Measurements from ENCODE around the gene PRODH2.
"Not testable (repeated sequence)": the region's sequence is repeated elsewhere in the genome, so short reads cannot be mapped to it uniquely, and the experiment has no call there.

The PRODH2 gene

DNA sequence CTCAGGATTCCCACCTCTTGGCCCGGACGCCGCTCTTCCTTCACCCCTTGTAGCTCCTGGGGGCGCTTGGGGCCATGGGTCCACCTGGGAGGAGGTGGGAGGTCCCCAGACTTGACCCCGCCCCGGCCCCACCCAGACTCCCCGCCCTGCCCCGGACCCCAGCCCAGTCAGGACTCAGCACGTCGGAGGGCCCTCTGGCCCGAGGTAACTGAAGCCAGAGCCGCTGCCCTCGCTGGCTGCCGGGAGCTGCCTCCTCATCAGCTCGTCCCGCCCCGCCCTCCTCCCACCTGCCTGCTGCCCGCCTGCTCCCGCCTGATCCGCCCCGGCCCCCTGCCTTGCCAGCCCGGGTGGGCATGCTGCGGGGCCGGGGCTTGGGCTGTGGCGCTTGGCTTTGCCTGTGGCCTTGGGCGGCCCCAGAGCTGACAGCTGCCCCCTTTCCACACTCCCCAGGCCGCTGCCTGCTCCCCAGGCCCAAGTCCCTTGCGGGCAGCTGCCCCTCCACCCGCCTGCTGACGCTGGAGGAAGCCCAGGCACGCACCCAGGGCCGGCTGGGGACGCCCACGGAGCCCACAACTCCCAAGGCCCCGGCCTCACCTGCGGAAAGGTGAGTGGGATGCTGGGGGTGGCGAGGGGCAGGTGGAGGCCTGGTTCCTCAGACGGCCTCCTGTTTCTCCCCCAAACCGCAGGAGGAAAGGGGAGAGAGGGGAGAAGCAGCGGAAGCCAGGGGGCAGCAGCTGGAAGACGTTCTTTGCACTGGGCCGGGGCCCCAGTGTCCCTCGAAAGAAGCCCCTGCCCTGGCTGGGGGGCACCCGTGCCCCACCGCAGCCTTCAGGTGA is 27.9 kb downstream of the PRODH2 start:
- DNase-seq (ENCODE audit: extremely low spot score, insufficient read length, low read depth) = no peak
- FAIRE-seq = no peak

DNA sequence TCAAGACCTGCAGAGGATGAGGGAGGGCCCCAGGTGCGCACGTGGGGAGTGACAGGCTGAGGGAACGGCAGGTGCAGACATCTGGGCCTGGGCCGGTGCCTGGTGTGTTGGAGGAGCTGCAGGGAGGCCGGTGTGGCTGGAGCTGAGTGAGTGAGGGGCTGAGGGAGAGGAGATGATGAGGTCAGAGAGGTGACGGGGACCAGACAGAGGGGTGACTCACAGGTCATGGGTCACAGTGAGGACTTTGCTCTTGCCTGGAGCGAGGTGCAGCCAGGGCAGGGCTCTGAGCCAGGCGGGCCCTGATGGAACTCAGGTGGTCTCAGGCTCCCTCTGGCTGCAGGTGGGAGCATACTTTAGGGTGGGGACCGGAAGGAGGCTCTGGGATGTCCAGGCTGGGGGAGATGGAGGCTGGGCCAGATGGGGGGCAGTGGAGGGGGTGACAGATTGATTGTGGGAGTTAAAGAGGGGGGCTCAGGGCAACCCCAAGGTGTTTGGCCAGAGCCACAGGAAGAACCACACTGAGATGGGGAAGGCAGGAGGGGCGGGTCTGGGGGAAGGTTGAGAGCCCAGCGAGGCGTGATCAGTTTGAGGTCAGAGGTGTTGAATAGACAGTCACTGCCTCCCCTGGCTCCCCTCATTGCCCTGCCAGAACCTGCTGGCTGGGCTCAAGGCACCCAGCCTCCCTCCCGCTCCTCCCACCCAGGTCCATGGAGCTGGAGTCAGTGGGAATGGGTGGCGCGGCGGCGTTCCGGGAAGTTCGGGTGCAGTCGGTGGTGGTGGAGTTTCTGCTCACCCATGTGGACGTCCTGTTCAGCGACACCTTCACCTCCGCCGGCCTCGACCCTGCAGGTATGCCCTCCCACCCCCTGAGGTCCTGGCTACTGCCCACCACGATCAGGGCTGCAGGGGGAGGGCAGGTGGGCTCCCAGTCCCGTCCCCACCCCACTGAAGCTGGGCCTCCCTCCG is 28.9 kb downstream of the PRODH2 start:
- DNase-seq (ENCODE audit: extremely low spot score, insufficient read length, low read depth) (no peak), FAIRE-seq (no peak)

DNA sequence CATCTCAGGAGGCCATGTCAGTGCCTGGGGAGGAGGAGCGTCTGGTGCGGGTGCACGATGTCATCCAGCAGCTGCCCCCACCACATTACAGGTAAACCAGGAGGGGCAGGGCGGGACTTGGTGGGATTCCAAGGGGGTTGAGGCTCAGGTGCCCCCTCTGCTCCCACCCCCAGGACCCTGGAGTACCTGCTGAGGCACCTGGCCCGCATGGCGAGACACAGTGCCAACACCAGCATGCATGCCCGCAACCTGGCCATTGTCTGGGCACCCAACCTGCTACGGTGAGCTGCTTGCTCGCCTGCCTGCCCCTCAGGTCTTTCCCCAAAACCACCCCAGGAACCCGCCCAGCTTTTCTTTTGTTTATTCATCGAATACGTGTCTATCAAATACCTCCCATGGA is 30.1 kb downstream of the PRODH2 start:
- FAIRE-seq (no peak), DNase-seq (ENCODE audit: extremely low spot score, insufficient read length, low read depth) (no peak)

DNA sequence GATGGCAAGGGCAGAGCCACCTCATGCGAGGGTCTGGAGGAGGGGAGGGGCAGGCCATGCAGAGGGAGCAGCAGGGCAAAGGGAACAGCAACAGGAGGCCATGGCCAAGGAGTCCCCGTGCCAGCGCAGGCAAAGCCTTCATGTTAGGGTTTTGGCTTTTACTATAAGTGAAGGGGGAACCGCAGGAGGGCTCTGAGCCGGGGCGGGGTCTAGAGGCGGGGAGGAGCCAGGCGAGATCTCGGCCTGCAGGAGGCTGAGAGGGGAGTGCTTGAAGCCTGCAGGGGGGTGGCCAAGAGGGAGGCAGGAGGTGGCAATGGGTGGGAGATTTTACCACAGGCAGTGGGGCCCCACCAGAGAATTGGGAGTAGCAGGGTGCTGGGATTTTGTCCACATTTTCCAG is 31.0 kb downstream of the PRODH2 start:
- DNase-seq (ENCODE audit: extremely low spot score, insufficient read length, low read depth) = no peak
- FAIRE-seq = no peak

DNA sequence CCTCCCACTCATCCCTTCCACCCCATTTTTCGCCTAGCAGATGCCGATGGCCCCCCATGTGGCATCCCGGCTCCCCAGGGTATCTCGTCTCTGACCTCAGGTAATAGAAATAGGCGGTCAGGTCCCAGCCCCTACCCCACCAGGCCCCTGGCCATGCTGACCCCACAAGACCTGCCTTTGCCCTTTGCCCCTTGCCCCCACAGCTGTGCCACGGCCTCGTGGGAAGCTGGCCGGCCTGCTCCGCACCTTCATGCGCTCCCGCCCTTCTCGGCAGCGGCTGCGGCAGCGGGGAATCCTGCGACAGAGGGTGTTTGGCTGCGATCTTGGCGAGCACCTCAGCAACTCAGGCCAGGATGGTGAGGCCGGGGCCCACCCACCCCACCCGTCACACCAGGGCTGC is 31.9 kb downstream of the PRODH2 start:
- FAIRE-seq = no peak
- DNase-seq (ENCODE audit: extremely low spot score, insufficient read length, low read depth) = no peak

DNA sequence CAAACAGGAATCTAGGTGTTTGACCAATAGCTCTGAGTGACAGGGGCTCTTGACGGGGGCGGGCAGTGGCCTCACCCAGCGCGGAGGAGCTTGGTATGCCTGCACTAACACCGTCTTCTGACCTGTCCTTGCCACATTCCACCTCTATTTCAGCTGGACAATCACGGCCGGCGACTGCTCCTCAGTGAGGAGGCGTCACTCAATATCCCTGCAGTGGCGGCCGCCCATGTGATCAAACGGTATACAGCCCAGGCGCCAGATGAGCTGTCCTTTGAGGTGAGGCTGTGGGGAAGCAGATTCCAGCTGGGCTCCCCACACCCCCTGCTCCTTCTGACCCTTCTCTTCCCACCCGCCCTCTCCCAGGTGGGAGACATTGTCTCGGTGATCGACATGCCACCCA is 32.6 kb downstream of the PRODH2 start:
- FAIRE-seq (no peak), DNase-seq (ENCODE audit: extremely low spot score, insufficient read length, low read depth) (no peak)

DNA sequence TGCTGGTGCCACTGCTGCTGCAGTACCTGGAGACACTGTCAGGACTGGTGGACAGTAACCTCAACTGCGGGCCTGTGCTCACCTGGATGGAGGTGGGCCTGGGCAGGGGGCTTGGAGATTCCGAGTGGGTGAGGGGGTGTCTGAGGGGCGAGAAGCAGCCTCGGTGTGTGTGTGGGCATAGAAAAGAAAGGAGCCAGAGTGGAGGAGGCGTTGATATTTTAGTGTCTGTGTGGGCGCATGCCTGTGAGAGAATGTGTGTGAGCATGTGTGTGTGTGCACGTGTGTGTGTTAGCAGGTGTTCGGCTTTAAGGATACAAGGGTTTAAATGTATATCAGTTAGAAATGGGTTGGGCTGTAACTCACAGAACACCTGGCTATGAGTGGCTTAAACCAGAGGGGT is 33.6 kb downstream of the PRODH2 start:
- FAIRE-seq = no peak
- no peak for DNase-seq (ENCODE audit: extremely low spot score, insufficient read length, low read depth)

DNA sequence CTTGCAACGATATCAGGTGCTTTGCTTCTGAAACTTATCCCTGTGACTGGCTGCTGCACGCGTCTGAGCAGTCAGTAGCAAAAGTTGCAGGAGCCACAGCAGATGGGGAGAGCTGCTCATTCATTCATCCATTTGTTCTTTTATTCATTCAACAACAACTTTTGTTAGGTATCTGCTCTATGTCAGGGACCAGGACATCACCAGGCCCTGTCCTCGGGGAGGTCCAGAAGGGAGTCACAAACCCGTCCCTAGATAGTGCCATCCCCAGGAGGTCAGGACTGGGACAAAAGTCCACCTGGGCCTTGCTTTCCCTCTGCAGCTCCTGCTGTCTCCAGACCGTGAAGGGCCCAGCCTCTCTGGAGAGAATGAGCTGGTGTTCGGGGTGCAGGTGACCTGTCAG is 34.7 kb downstream of the PRODH2 start:
- DNase-seq (ENCODE audit: extremely low spot score, insufficient read length, low read depth) (no peak), FAIRE-seq (no peak)

DNA sequence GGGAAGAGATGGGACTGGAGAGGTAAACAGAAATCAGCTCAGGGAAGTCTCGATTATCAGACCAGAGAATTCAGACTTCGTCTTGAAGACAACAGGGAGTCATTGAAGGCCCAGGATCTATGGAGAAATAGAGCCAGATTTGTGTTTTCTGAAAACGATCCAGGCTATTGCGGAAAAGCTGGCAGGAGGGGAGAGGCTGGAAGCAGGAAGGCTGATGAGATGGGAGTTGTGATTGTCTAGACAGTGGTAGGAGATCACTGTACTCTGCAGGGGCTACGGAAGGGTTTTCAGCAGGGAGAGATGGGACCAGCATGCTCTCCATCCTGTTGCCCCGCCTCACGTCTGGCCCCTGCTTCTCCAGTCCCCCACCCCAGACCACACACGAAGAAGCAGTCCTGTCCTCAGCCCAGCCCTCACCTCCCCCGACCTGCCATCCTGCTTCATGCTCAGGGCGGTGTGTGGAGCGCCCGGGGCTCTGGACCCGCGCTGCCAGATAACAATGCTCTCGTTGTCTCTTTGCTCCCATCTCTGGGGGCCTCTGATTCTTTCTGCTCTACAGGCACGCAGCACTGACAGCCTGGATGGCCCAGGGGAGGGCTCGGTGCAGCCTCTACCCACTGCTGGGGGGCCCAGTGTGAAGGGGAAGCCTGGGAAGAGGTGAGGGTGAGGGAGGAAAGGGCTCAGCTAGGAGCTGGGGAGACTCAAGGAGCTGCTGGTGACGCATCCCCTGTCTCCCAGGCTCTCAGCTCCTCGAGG is 35.4 kb downstream of the PRODH2 start:
- DNase-seq (ENCODE audit: extremely low spot score, insufficient read length, low read depth) (no peak), FAIRE-seq (no peak)

DNA sequence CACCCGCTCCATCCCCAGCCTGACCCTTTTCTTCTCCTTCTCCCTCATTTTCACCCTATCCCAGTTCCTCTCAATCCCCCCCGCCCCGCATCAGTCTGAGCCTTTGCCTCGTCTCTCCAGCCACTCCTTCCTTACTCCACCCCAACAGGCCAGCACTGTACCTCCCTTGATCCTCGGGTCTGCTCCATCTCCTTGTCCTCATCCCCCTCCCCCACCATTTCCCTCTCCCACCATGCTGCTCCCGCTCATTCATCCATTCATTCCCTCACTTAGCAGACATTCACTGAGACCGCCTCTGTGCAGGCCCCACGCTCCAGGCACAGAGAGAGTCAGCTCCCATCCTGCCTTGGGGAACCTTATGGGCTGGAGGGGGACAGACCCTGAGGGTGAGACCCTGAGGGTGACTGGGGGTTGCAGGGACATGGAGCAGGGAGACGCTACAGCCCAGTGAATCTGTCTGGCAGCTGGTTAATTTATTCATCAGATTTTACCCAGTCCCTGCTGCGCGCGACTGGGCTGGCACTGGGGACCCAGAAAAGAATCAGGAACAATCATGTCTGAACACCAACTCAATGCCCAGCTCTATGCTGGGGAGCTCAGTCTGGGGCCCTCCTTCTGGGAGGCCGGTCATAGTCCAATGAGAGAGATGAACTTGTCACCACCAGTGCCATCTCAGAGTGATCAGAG is 36.4 kb downstream of the PRODH2 start:
- no peak for FAIRE-seq
- no peak for DNase-seq (ENCODE audit: extremely low spot score, insufficient read length, low read depth)

DNA sequence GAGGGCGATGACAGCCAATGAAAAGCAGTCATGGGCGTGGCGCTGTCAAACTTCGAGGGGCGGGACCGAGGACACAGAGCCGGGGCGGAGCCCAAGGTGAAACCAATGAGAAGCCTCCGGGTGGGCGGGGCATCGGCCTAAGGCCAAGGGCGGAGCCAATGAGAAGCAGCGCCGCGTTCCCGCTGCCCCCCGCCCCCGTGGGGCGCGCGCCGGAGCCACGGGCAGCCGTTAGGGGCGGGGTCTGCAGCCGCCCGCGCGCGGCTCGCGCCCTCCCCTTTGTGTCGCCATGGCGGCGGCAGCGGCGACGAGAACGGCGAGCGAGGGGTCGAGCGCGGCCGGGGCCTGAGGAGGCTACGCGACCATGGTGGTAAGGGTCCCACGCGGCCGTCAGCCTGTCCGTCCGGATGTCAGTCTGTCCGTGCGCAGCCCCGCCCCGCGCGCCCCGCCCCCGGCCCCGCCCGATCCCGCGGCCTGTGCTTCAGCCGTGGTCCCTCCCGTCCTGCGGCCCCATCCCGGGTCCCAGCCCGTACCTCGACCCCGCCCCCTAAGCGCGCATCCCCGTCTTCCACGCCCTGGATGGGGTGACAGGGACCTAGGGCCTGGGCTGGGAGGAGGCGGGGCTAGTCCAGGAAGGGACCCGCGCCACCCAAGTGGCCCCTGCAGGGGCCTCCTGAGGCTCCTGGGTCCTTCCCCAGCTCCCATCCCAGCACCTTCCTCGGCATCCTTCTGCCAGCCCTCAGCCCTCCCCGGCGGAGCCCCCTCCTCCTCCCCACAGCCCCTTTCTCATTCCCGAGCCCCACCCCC is 37.1 kb downstream of the PRODH2 start, which contains the start of gene ARHGAP33:
TSS of gene ARHGAP33 (plus strand) at position 267 of the 804 bp plus-strand sequence. CDS start at position 362, 95 bp downstream.
- FAIRE-seq (peak; percentile 99), DNase-seq (ENCODE audit: extremely low spot score, insufficient read length, low read depth) (peak; percentile 97)

DNA sequence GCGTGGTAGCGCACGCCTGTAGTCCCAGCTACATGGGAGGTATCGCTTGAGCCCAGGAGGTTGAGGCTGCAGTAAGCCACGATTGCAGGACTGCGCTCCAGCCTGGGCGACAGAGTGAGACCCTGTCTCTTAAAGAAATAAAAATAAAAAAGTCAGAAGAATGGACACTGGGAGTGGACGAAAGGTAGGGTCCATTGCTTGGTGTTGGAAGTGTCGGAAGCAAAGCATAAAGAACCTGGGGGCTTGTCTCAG is 37.7 kb downstream of the PRODH2 start:
- DNase-seq (ENCODE audit: extremely low spot score, insufficient read length, low read depth) (no peak), FAIRE-seq (no peak)

DNA sequence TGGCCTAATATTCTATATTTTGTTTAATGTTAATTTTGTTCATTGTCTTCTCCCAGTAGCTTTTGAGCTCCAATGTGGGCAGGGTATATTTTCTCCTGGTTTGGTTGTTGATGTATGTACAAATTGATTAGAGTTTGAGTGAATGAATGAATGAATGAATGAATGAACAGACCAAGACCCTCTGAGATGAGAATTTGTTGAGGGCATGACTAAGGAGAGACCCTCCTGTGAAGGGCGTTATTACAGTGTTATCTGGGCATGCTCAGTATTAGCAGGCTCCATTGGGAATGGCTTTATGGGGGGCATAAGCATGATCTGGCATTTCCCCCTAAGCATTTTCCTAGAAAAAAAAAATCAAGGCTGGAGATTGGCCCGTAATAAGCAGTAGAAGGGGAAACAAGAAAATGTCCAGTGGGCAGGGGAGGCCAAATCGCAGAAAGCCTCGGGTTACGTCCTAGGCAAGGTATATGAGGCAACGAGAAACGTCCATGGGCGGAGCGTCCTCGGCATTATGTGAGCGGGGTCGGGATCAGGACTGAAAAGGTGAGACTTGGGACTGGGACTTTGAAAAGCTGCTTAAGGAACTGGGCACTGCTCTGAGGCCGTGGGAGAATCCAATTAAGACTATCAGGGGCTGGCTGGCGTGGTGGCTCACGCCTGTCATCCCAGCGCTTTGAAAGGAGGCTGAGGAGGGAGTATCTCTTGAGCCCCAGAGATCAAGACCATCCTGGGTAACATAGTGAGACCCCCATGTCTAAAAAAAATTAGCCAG is 38.2 kb downstream of the PRODH2 start:
- DNase-seq (ENCODE audit: extremely low spot score, insufficient read length, low read depth) = no peak
- FAIRE-seq = no peak

DNA sequence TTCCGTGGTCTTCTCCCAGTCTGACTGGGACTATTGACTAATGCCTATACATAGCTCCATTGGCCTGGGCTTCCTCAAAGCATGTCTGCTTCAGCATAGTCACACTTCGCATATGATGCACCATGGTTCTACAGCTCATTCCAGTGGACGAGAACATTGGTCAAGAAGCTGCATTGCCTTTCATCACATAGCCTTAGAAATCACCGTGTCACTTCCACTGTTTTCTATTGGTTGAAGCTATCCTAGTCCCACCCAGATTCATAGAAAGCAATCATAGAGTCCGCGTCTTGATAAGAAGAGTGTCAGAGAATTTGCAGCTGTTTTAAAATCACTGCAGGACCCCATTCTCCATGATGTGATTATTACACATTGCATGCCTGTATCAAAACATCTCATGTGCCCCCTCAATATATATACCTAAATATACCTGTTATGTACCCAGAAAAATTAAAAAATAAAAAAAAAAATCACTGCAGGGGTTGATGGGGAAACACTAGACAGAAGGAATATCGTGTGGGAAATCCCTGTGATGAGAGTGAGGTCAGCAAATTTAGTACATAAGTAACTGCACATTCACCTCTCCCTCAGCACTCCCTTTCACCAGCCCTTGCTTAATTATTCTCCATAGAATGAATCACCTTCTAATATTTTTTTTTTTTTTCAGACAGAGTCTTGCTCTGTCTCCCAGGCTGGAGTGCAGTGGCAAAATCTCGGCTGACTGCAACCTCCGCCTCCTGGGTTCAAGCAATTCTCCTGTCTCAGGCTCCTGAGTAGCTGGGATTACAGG is 39.4 kb downstream of the PRODH2 start:
- no peak for FAIRE-seq

DNA sequence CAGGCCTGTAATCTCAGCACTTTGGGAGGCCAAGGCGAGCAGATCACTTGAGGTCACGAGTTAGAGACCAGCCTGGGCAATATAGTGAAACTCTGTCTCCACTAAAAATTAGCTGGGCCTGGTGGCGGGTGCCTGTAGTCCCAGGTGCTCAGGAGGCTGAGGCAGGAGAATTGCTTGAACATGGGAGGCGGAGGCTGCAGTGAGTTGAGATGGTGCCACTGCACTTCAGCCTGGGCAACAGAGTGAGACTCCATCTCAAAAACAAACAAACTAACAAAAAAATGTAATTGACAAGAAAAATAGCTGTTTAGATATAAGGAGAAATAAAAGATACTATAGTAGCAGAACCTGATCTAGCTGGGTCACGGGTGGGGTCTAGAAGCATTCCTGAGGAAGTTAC is 40.3 kb downstream of the PRODH2 start:
- FAIRE-seq; DNase-seq (ENCODE audit: extremely low spot score, insufficient read length, low read depth): not testable (repeated sequence)

More for the DNA sequence above, 39.4 kb downstream of the PRODH2 start:
- no peak for DNase-seq (ENCODE audit: extremely low spot score, insufficient read length, low read depth)

DNA sequence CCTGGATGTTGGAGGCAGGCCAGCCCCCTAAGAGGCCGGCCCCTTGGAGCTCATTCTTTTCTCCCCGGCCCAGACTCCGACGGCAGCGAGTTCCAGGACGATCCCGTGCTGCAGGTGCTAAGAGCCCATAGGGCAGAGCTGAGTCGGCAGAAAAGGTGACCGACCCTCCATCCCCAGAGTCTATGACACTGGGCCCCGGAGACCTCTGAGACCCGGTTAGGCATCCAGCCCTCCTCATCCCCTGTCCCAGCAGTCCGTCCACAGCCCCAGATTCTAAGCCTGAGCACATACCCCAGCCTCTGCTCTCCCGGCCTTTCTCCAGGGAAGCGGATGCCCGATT is 44.6 kb downstream of the PRODH2 start:
- DNase-seq (ENCODE audit: extremely low spot score, insufficient read length, low read depth) (no peak), FAIRE-seq (no peak)

DNA sequence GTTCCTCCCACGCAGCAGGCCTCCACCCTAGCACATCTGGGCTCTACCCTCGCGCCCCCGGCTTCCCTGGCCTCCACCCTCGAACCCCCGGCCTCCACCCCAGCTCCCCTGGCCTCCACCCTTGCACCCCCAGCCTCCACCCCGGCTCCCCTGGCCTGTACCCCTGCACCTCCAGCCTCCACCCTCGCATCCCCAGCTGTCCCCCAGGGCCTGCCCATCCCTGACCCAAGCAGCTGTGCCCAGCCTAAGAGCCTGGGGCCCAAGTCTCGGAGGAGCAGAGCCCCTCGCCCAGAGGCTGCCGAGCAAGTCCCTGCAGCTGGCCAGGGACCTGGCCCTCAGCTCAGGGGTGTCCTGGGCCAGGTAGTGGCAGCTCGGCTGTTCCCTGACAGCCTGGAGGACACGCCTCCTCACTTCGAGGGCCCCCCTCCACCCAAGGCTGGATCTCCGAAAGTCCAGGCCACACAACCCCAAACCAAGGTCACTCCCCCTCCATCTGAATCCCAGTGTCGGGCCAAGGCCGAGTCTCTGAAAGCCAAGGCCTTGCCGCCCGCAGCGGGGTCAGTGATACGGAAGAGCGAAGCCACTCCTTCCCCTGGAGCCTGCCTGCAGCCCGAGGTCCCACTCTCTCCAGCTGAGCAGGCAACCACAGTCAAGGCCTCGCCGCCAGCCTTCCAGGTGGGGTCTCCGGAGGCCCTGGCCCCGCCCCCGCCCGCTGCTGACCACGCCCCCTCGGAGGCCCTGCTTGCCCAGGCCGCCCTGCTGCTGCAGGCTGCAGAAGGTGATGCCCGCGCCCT is 45.2 kb downstream of the PRODH2 start:
- DNase-seq (ENCODE audit: extremely low spot score, insufficient read length, low read depth) (no peak), FAIRE-seq (no peak)

All from GM18507 (cell line).